PC-9 (cell line): ENCODE measurements around the gene ST8SIA2. TPM values are rescaled to one million over a fixed set of nuclear protein-coding genes. Genes with fewer than 3 reads are reported as not detected.

Experiments used
- BruUV-seq: library from RNA; stranded (reverse); fragments of 400-500 nt; replicated peaks from 2 replicates; lab custom pipeline; 2021; lab: Mats Ljungman, UMichigan
- CTCF ChIA-PET: fragments of 300-600 bp; sonication (Branson Sonifier 250); formaldehyde crosslinking; loops from one replicate; lab custom pipeline; 2022; ENCODE audit warnings: antibody characterized with exemption; lab: Charles Lee
- POLR2A ChIA-PET: fragments of 300-600 bp; sonication (Branson Sonifier 250); formaldehyde crosslinking; loops from one replicate; lab custom pipeline; 2022; ENCODE audit warnings: antibody characterized with exemption; ENCODE audit not compliant: unreplicated experiment; lab: Charles Lee
- DNase-seq, 2 experiments: peaks; one replicate each; pipeline versions ENCODE4 v3.0.0 to v3.0.0-alpha.2; 2015 to 2022; ENCODE audit warnings: mixed read lengths in 1 of 2
- H2AFZ ChIP-seq: fragments of 200-600 bp; sonication (generic); 2 replicates; pipeline ENCODE4 v1.8.1; 2017; ENCODE audit warnings: antibody characterized with exemption
- H3F3A ChIP-seq: fragments of 200-600 bp; sonication (generic); 2 replicates; pipeline ENCODE4 v1.8.1; 2017; ENCODE audit warnings: antibody characterized with exemption, mild to moderate bottlenecking, low read depth; ENCODE audit not compliant: insufficient read depth
- H3K27ac ChIP-seq: fragments of 200-600 bp; sonication (generic); 2 replicates; pipeline ENCODE4 v1.6.1; 2016; ENCODE audit warnings: mixed run types
- H3K27me3 ChIP-seq: fragments of 200-600 bp; sonication (generic); 2 replicates; pipeline ENCODE4 v1.6.1; 2016; ENCODE audit warnings: low read depth, mixed run types; ENCODE audit not compliant: insufficient read depth
- H3K36me3 ChIP-seq: fragments of 200-600 bp; sonication (generic); 2 replicates; pipeline ENCODE4 v1.6.1; 2016; ENCODE audit warnings: low read depth, mixed run types
- H3K4me1 ChIP-seq: fragments of 200-600 bp; sonication (generic); replicated peaks from 2 replicates; pipeline ENCODE4 v1.6.1; 2016; ENCODE audit warnings: mixed run types; ENCODE audit not compliant: insufficient read depth
- H3K4me2 ChIP-seq: fragments of 200-600 bp; sonication (generic); 2 replicates; pipeline ENCODE4 v1.6.1; 2017; ENCODE audit warnings: mixed run types
- H3K4me3 ChIP-seq: fragments of 200-600 bp; sonication (generic); 2 replicates; pipeline ENCODE4 v1.6.1; 2016; ENCODE audit warnings: mixed run types
- H3K79me2 ChIP-seq: fragments of 200-600 bp; sonication (generic); 2 replicates; pipeline ENCODE4 v1.6.1; 2017; ENCODE audit warnings: low read depth, mixed run types
- H3K9me2 ChIP-seq: fragments of 200-600 bp; sonication (generic); 2 replicates; pipeline ENCODE4 v1.8.1; 2017; ENCODE audit warnings: mild to moderate bottlenecking; ENCODE audit not compliant: insufficient read depth
- H3K9me3 ChIP-seq: fragments of 200-600 bp; sonication (generic); 2 replicates; pipeline ENCODE4 v1.8.1; 2016; ENCODE audit warnings: low read depth; ENCODE audit not compliant: insufficient read depth
- H4K20me1 ChIP-seq: fragments of 200-600 bp; sonication (generic); 2 replicates; pipeline ENCODE4 v1.8.1; 2017; ENCODE audit not compliant: insufficient read depth
- CTCF ChIP-seq: fragments of 200-600 bp; sonication (generic); conservative IDR thresholded peaks from 2 replicates; pipeline ENCODE4 v1.6.1; 2017; ENCODE audit warnings: mixed run types, antibody characterized with exemption, mild to moderate bottlenecking, moderate library complexity
- EZH2 ChIP-seq: fragments of 200-600 bp; sonication (generic); IDR thresholded peaks from 2 replicates; pipeline ENCODE4 v1.8.0; 2017; ENCODE audit warnings: antibody characterized with exemption, low read depth
- intact Hi-C: fragments of 100-400 bp; cut with micrococcal nuclease; formaldehyde crosslinking; loops from one replicate; pipeline ENCODE4 v1.10.0; 2022; ENCODE audit not compliant: unreplicated experiment
- total RNA-seq: library from RNA; stranded (reverse); gene quantifications from 2 replicates; pipeline ENCODE4 v1.2.3, GENCODE V29; 2021

Gene ST8SIA2
- total RNA-seq, 1 experiment from 2014 or later, result not detected

GRCh38 chr15:92467245-92467644 lies 73.6 kb downstream of the ST8SIA2 start:
- POLR2A ChIA-PET, result no interaction called here
- CTCF ChIA-PET, result no interaction called here
- DNase-seq, result no peak
- Histone ChIP-seq H2AFZ (no peak overlapping the region), H3K27ac (no peak overlapping the region), H3K9me2 (no peaks in the 10 kb centered on the region), H4K20me1 (no peaks in the 10 kb centered on the region), H3K36me3 (no peaks in the 10 kb centered on the region), H3K79me2 (no peaks in the 10 kb centered on the region), H3K9me3 (no peaks in the 10 kb centered on the region), H3K4me3 (no peak overlapping the region), H3F3A (no peaks in the 10 kb centered on the region), H3K4me1 (no peaks in the 10 kb centered on the region), H3K4me2 (no peak overlapping the region), H3K27me3 (peaks cover 21% of the 10 kb centered on the region)
- no peak for TF ChIP-seq CTCF
- no peak for TF ChIP-seq EZH2
- intact Hi-C loops, result no loop called here
- no TSS peak for BruUV-seq

GRCh38 chr15:92468991-92469390 lies 75.3 kb downstream of the ST8SIA2 start:
- TF ChIP-seq CTCF, result no peak
- TF ChIP-seq EZH2, result no peak
- CTCF ChIA-PET, result no interaction called here
- H3K79me2 ChIP-seq, result no peaks in the 10 kb centered on the region
- BruUV-seq, result no TSS peak
- no peaks in the 10 kb centered on the region for H3K36me3 ChIP-seq
- H3K27me3 ChIP-seq, result peaks cover 33% of the 10 kb centered on the region
- no peak overlapping the region for H3K27ac ChIP-seq
- H3K4me3 ChIP-seq, result no peak overlapping the region
- no peak overlapping the region for H3K4me2 ChIP-seq
- H4K20me1 ChIP-seq, result no peaks in the 10 kb centered on the region
- H3K9me3 ChIP-seq, result no peaks in the 10 kb centered on the region
- no peaks in the 10 kb centered on the region for H3F3A ChIP-seq
- no peak for DNase-seq
- intact Hi-C loops, result no loop called here
- no peaks in the 10 kb centered on the region for H3K4me1 ChIP-seq
- H3K9me2 ChIP-seq, result no peaks in the 10 kb centered on the region
- no peak overlapping the region for H2AFZ ChIP-seq
- POLR2A ChIA-PET, result no interaction called here

GRCh38 chr15:92471288-92471687 lies 77.6 kb downstream of the ST8SIA2 start:
- no peak overlapping the region for H3K4me3 ChIP-seq
- intact Hi-C loops, result no loop called here
- no peaks in the 10 kb centered on the region for H3K4me1 ChIP-seq
- H3K27ac ChIP-seq, result no peak overlapping the region
- DNase-seq, result no peak
- H3K36me3 ChIP-seq, result no peaks in the 10 kb centered on the region
- H3K27me3 ChIP-seq, result peaks cover 33% of the 10 kb centered on the region
- no peaks in the 10 kb centered on the region for H3K9me3 ChIP-seq
- CTCF ChIA-PET, result no interaction called here
- no TSS peak for BruUV-seq
- no peaks in the 10 kb centered on the region for H3K79me2 ChIP-seq
- POLR2A ChIA-PET, result interaction anchor here (0.5 kb wide), 1 partner anchor 320 kb away, joined by 4 read pairs; no protein-coding TSS in a partner anchor
- H2AFZ ChIP-seq, result no peak overlapping the region
- H3K4me2 ChIP-seq, result no peak overlapping the region
- no peak for TF ChIP-seq EZH2
- no peak for TF ChIP-seq CTCF
- H3F3A ChIP-seq, result no peaks in the 10 kb centered on the region
- no peaks in the 10 kb centered on the region for H3K9me2 ChIP-seq
- H4K20me1 ChIP-seq, result no peaks in the 10 kb centered on the region
